GM12878 (cell line): ENCODE results near the gene NUP107. TPM values are rescaled to one million over a fixed set of nuclear protein-coding genes. Genes with fewer than 3 reads are reported as not detected.

Experiments used
- ATAC-seq: fragments of 200-7000 bp; cut with Tn5 transposase; 3 replicates; pipeline ENCODE4 v1.9.1; 2020; ENCODE audit warnings: mild to moderate bottlenecking, moderate library complexity
- BruUV-seq: library from RNA; stranded (reverse); fragments of 400-500 nt; replicated peaks from 2 replicates; lab custom pipeline; 2021; lab: Mats Ljungman, UMichigan
- CTCF ChIA-PET: fragments of 300-600 bp; sonication (Branson Sonifier 250); formaldehyde crosslinking; extraction: SDS; loops from one replicate; lab custom pipeline; 2021; ENCODE audit warnings: inconsistent platforms; lab: Yijun Ruan, JAX
- POLR2A ChIA-PET: fragments of 350-600 bp; formaldehyde crosslinking; extraction: SDS; loops from one replicate; lab custom pipeline; 2021; ENCODE audit warnings: inconsistent platforms; lab: Charles Lee
- RAD21 ChIA-PET: fragments of 300-600 bp; sonication (Branson Sonifier 250); formaldehyde crosslinking; loops from one replicate; lab custom pipeline; 2023; ENCODE audit warnings: antibody characterized with exemption; ENCODE audit not compliant: unreplicated experiment; lab: Charles Lee
- SMC1A ChIA-PET: fragments of 300-600 bp; sonication (Branson Sonifier 250); formaldehyde crosslinking; loops from one replicate; lab custom pipeline; 2023; ENCODE audit not compliant: unreplicated experiment, uncharacterized antibody; lab: Charles Lee
- DNase-seq: peaks from one replicate; pipeline ENCODE4 v3.0.0-alpha.2; 2011; ENCODE audit warnings: low read depth, low spot score
- FAIRE-seq: peaks from 3 replicates; lab custom pipeline; 2011; peaks lifted over from hg19 to GRCh38; lab: Jason Lieb, UNC
- H2AFZ ChIP-seq: 2 replicates; pipeline ENCODE4 v1.6.0; 2011; ENCODE audit warnings: low read depth, low read length, control low read depth; ENCODE audit not compliant: control insufficient read depth
- H3K27ac ChIP-seq: 2 replicates; pipeline ENCODE4 v1.5.1; 2011; ENCODE audit warnings: control low read depth; ENCODE audit not compliant: control insufficient read depth, insufficient read depth
- H3K27me3 ChIP-seq, 2 experiments: replicated peaks in 1 of 2; 2 replicates each; pipeline versions ENCODE4 v1.6.0 to v1.6.1; 2011; ENCODE audit warnings: low read length in 1 of 2; ENCODE audit not compliant: control insufficient read depth in 2 of 2, insufficient read depth in 2 of 2
- H3K36me3 ChIP-seq, 2 experiments: 2 replicates each; pipeline ENCODE4 v1.5.1; 2011; ENCODE audit warnings: low read length in 1 of 2; ENCODE audit not compliant: control insufficient read depth in 2 of 2, insufficient read depth in 2 of 2
- H3K4me1 ChIP-seq: 2 replicates; pipeline ENCODE4 v1.6.1; 2011; ENCODE audit warnings: mild to moderate bottlenecking, low read length, moderate library complexity, mixed read lengths; ENCODE audit not compliant: control insufficient read depth, insufficient read depth
- H3K4me2 ChIP-seq: 2 replicates; pipeline ENCODE4 v1.6.0; 2011; ENCODE audit warnings: control low read depth; ENCODE audit not compliant: control insufficient read depth, insufficient read depth
- H3K4me3 ChIP-seq: fragments of 200-600 bp; sonication (generic); 2 replicates; pipeline ENCODE4 v1.5.1; 2016
- H3K79me2 ChIP-seq: 2 replicates; pipeline ENCODE4 v1.6.0; 2011; ENCODE audit warnings: low read length; ENCODE audit not compliant: control insufficient read depth, insufficient read depth
- H3K9ac ChIP-seq: 2 replicates; pipeline ENCODE4 v1.8.0; 2011; ENCODE audit warnings: low read length, control low read depth, mixed read lengths; ENCODE audit not compliant: control insufficient read depth, insufficient read depth
- H3K9me3 ChIP-seq: replicated peaks from 3 replicates; pipeline ENCODE4 v1.5.1; 2011; ENCODE audit warnings: mild to moderate bottlenecking, low read length; ENCODE audit not compliant: control insufficient read depth, insufficient read depth
- H4K20me1 ChIP-seq: 2 replicates; pipeline ENCODE4 v1.6.0; 2011; ENCODE audit not compliant: control insufficient read depth, insufficient read depth
- BMI1 ChIP-seq: fragments of 450-650 bp; IDR thresholded peaks from 2 replicates; pipeline ENCODE4 v1.6.1; 2016; ENCODE audit warnings: mild to moderate bottlenecking, moderate library complexity, borderline replicate concordance
- BRCA1 ChIP-seq: IDR thresholded peaks from 2 replicates; pipeline ENCODE4 v1.6.1; 2011; ENCODE audit warnings: low read depth, low read length, improper control_type of control experiment
- CEBPB ChIP-seq, 2 experiments: fragments of 150-350 bp in 1 of 2; IDR thresholded peaks; 2 replicates each; pipeline ENCODE4 v1.6.1; 2012 to 2014; ENCODE audit warnings: low read depth in 2 of 2, low read length in 2 of 2, borderline replicate concordance in 1 of 2, inconsistent platforms in 1 of 2
- DPF2 ChIP-seq: fragments of 450-650 bp; IDR thresholded peaks from 2 replicates; pipeline ENCODE4 v1.6.1; 2017; ENCODE audit warnings: mild to moderate bottlenecking
- NR2C1 ChIP-seq: fragments of 450-650 bp; IDR thresholded peaks from 2 replicates; pipeline ENCODE4 v1.6.1; 2017; ENCODE audit warnings: antibody characterized with exemption, mild to moderate bottlenecking, moderate library complexity
- PBX3 ChIP-seq: IDR thresholded peaks from 2 replicates; pipeline ENCODE4 v1.6.1; 2011; ENCODE audit warnings: mild to moderate bottlenecking, low read depth, low read length, moderate library complexity; ENCODE audit not compliant: insufficient replicate concordance
- RAD21 ChIP-seq: IDR thresholded peaks from 2 replicates; pipeline ENCODE4 v1.6.1; 2011; ENCODE audit warnings: mild to moderate bottlenecking, low read depth, low read length, moderate library complexity; ENCODE audit not compliant: insufficient read depth
- RELB ChIP-seq: fragments of 450-650 bp; IDR thresholded peaks from 2 replicates; pipeline ENCODE4 v1.6.1; 2017; ENCODE audit warnings: low read depth, mild to moderate bottlenecking, moderate library complexity
- SP1 ChIP-seq: IDR thresholded peaks from one replicate; pipeline ENCODE4 v1.6.1; 2011; ENCODE audit warnings: low read depth, low read length
- TAF1 ChIP-seq: IDR thresholded peaks from 2 replicates; pipeline ENCODE4 v1.6.1; 2011; ENCODE audit warnings: mild to moderate bottlenecking, low read depth, low read length, borderline replicate concordance
- in situ Hi-C: fragments of 300-500 bp; cut with MboI; formaldehyde crosslinking; loops from 9 replicates; pipeline ENCODE4 v1.14.3; 2018; ENCODE audit warnings: mixed read lengths
- intact Hi-C: fragments of 100-400 bp; cut with micrococcal nuclease; formaldehyde crosslinking; loops from one replicate; pipeline ENCODE4 v1.14.2; 2022; ENCODE audit not compliant: unreplicated experiment
- polyA plus RNA-seq, 11 experiments: library from polyadenylated mRNA; depleted of rRNA in 4 of 11; unstranded in 6 of 11; stranded (reverse) in 5 of 11; fragments of >200 nt; fragmentation: Nextera tagmentation in 4 of 11; fragmentation: Illumina TruSeq in 1 of 11; extraction: Ambion mirVana in 4 of 11; extraction: Trizol in 1 of 11; gene quantifications; 1 replicate in 1 of 11; 2 replicates in 10 of 11; pipeline versions ENCODE4 v1.2.1 to v1.2.3, GENCODE V29; 2011 to 2016; ENCODE audit warnings: inconsistent platforms in 2 of 11, missing spikeins in 2 of 11, low read depth in 1 of 11
- total RNA-seq, 4 experiments: library from RNA; depleted of rRNA in 3 of 4; stranded (reverse); fragments of >200 nt in 3 of 4; fragmentation: Illumina TruSeq in 1 of 4; extraction: Trizol in 1 of 4; gene quantifications; 2 replicates each; pipeline versions ENCODE4 v1.2.1 to v1.2.3, GENCODE V29; 2013 to 2021

NUP107 gene
- total and polyA plus RNA-seq, 10 of the 15 experiments (the other 5 are each of a cell fraction or from before 2014, with no cell fraction given), result 73.4 to 132 (median 92.4) TPM

GRCh38 chr12:68674376-68674775, 12.4 kb upstream of the NUP107 start:
- BruUV-seq, result no TSS peak
- SMC1A ChIA-PET, result interaction anchor here (0.7 kb wide), 1 partner anchor 23 kb away, joined by 4 read pairs; no protein-coding TSS in a partner anchor
- Histone ChIP-seq H3K4me1 (no peaks in the 10 kb centered on the region), H3K9me3 (no peaks in the 10 kb centered on the region), H4K20me1 (no peaks in the 10 kb centered on the region), H3K36me3 (no peaks in the 10 kb centered on the region), H2AFZ (no peak overlapping the region), H3K4me2 (no peak overlapping the region), H3K27me3 (no peaks in the 10 kb centered on the region), H3K79me2 (no peaks in the 10 kb centered on the region), H3K27ac (no peak overlapping the region), H3K9ac (no peak overlapping the region), H3K4me3 (no peak overlapping the region)
- ATAC-seq (no peak), FAIRE-seq (no peak), DNase-seq (no peak)
- RAD21 ChIA-PET, result no interaction called here
- POLR2A ChIA-PET, result interaction anchor here (0.6 to 0.9 kb wide), 2 partner anchors 192 to 212 kb away, joined by 3 to 4 read pairs; no protein-coding TSS in a partner anchor
- CTCF ChIA-PET, result no interaction called here
- intact Hi-C loops, result no loop called here
- in situ Hi-C loops, result no loop called here
- TF ChIP-seq SP1 (no peak), BMI1 (no peak), PBX3 (no peak), NR2C1 (no peak), TAF1 (no peak), RAD21 (no peak), BRCA1 (no peak), RELB (no peak), DPF2 (no peak), CEBPB (IDR thresholded peaks at IDR 0.05; ENCODE audit: borderline replicate concordance in 1 of 2, low read depth in 2 of 2, low read length in 2 of 2) (no peak)
